ENCODE measurements around the gene KIF17.
"Not testable (repeated sequence)": the region's sequence is repeated elsewhere in the genome, so short reads cannot be mapped to it uniquely, and the experiment has no call there.

Gene KIF17

GRCh38 chr1:20691872-20692271, 25.9 kb downstream of the KIF17 start:
- DNase-seq (ENCODE audit: low read depth in 2 of 2, low spot score in 1 of 2) = no peak

- DNase-seq (ENCODE audit: low read depth in 2 of 2, low spot score in 1 of 2) = no peak
These were observed 28.2 kb downstream of the KIF17 start for GRCh38 chr1:20689645-20690056.

GRCh38 chr1:20686883-20687725, 30.7 kb downstream of the KIF17 start:
- DNase-seq (ENCODE audit: low read depth in 2 of 2, low spot score in 1 of 2) = no peak

GRCh38 chr1:20685741-20686140, 32.1 kb downstream of the KIF17 start:
- no peak for DNase-seq (ENCODE audit: low read depth in 2 of 2, low spot score in 1 of 2)

- DNase-seq (ENCODE audit: low read depth in 2 of 2, low spot score in 1 of 2) = no peak
These were observed 32.6 kb downstream of the KIF17 start for GRCh38 chr1:20685099-20685662.

GRCh38 chr1:20684651-20685050, 33.2 kb downstream of the KIF17 start:
- DNase-seq (ENCODE audit: low read depth in 2 of 2, low spot score in 1 of 2) = no peak

- DNase-seq (ENCODE audit: low read depth in 2 of 2, low spot score in 1 of 2) = no peak
These were observed 33.7 kb downstream of the KIF17 start for GRCh38 chr1:20684050-20684620.

GRCh38 chr1:20683614-20684013, 34.2 kb downstream of the KIF17 start:
- DNase-seq (ENCODE audit: low read depth in 2 of 2, low spot score in 1 of 2) = no peak

- no peak for DNase-seq (ENCODE audit: low read depth in 2 of 2, low spot score in 1 of 2)
These were observed 35.1 kb downstream of the KIF17 start for GRCh38 chr1:20682571-20683236.

- no peak for DNase-seq (ENCODE audit: low read depth in 2 of 2, low spot score in 1 of 2)
These were observed 35.8 kb downstream of the KIF17 start for GRCh38 chr1:20681999-20682398.

GRCh38 chr1:20680269-20680668, 37.5 kb downstream of the KIF17 start:
- no peak for DNase-seq (ENCODE audit: low read depth in 2 of 2, low spot score in 1 of 2)

GRCh38 chr1:20678599-20678998, 39.2 kb downstream of the KIF17 start:
- no peak for DNase-seq (ENCODE audit: low read depth in 2 of 2, low spot score in 1 of 2)

GRCh38 chr1:20673626-20674025, 44.2 kb downstream of the KIF17 start:
- DNase-seq (ENCODE audit: low read depth in 2 of 2, low spot score in 1 of 2) = not testable (repeated sequence)

GRCh38 chr1:20672265-20672632, 45.6 kb downstream of the KIF17 start:
- DNase-seq (ENCODE audit: low read depth in 2 of 2, low spot score in 1 of 2) = no peak

GRCh38 chr1:20670936-20671335, 46.9 kb downstream of the KIF17 start:
- DNase-seq (ENCODE audit: low read depth in 2 of 2, low spot score in 1 of 2) = no peak

- DNase-seq (ENCODE audit: low read depth in 2 of 2, low spot score in 1 of 2) = no peak
These were observed 49.2 kb downstream of the KIF17 start for GRCh38 chr1:20668581-20668980.

GRCh38 chr1:20666804-20667203, 51.0 kb downstream of the KIF17 start:
- no peak for DNase-seq (ENCODE audit: low read depth in 2 of 2, low spot score in 1 of 2)

GRCh38 chr1:20666146-20666545, 51.7 kb downstream of the KIF17 start:
- DNase-seq (ENCODE audit: low read depth in 2 of 2, low spot score in 1 of 2) = no peak

- no peak for DNase-seq (ENCODE audit: low read depth in 2 of 2, low spot score in 1 of 2)
These were observed 52.1 kb downstream of the KIF17 start for GRCh38 chr1:20665726-20666125.

GRCh38 chr1:20663969-20664715, 53.7 kb downstream of the KIF17 start:
- no peak for DNase-seq (ENCODE audit: low read depth in 2 of 2, low spot score in 1 of 2)

- DNase-seq (ENCODE audit: low read depth in 2 of 2, low spot score in 1 of 2) = no peak
These were observed 54.4 kb downstream of the KIF17 start for GRCh38 chr1:20663365-20663764.

Data from stimulated activated CD8-positive, alpha-beta memory T cell treated with anti-CD3 and anti-CD28 coated beads, Interleukin-4, amount 100 ng/mL, for 1 hour (primary cell).